GM19324 (cell line): ENCODE measurements around the gene NSDHL.
"Not testable (repeated sequence)": the region's sequence is repeated elsewhere in the genome, so short reads cannot be mapped to it uniquely, and the experiment has no call there.

ENCODE experiments used
- ATAC-seq: cut with Tn5 transposase; IDR thresholded peaks from one replicate; pipeline ENCODE4 v1.9.1; 2021; ENCODE audit warnings: mild to moderate bottlenecking, moderate library complexity; ENCODE audit not compliant: unreplicated experiment, low FRiP score

The NSDHL gene

GRCh38 chrX:152830312-152831305, at the start of gene NSDHL, which contains the start of gene CETN2:
Gene NSDHL, plus strand, starts transcription at chrX:152831063. Its CDS starts 15,262 bp downstream, at chrX:152846325.
Gene CETN2, minus strand, starts transcription at chrX:152830757. Its CDS starts 47 bp downstream, at chrX:152830710.
- peak; percentile 99 for ATAC-seq

- not testable (repeated sequence) for ATAC-seq
Measured at GRCh38 chrX:152787062-152787461, 43.8 kb upstream of the NSDHL start.

GRCh38 chrX:152798945-152799344, 31.9 kb upstream of the NSDHL start:
- ATAC-seq = no peak

- no peak for ATAC-seq
Measured at GRCh38 chrX:152806035-152806434, 24.8 kb upstream of the NSDHL start.

GRCh38 chrX:152810403-152810802, 20.5 kb upstream of the NSDHL start:
- no peak for ATAC-seq

GRCh38 chrX:152813206-152813605, 17.7 kb upstream of the NSDHL start:
- no peak for ATAC-seq

GRCh38 chrX:152814048-152814447, 16.8 kb upstream of the NSDHL start:
- ATAC-seq = no peak

GRCh38 chrX:152817078-152817764, 13.6 kb upstream of the NSDHL start:
- no peak for ATAC-seq

GRCh38 chrX:152818356-152818755, 12.5 kb upstream of the NSDHL start:
- no peak for ATAC-seq

- no peak for ATAC-seq
Measured at GRCh38 chrX:152819266-152819665, 11.6 kb upstream of the NSDHL start.

GRCh38 chrX:152819732-152820131, 11.1 kb upstream of the NSDHL start:
- no peak for ATAC-seq

- no peak for ATAC-seq
Measured at GRCh38 chrX:152821145-152821765, 9.6 kb upstream of the NSDHL start.

GRCh38 chrX:152822383-152823086, 8.3 kb upstream of the NSDHL start:
- ATAC-seq = no peak

GRCh38 chrX:152823657-152824056, 7.2 kb upstream of the NSDHL start:
- no peak for ATAC-seq

GRCh38 chrX:152824841-152825374, 6.0 kb upstream of the NSDHL start:
- ATAC-seq = no peak

GRCh38 chrX:152831391-152831790, 528 bp downstream of the NSDHL start:
- no peak for ATAC-seq

GRCh38 chrX:152832520-152832919, 1.7 kb downstream of the NSDHL start:
- ATAC-seq = no peak

GRCh38 chrX:152833378-152833777, 2.5 kb downstream of the NSDHL start:
- ATAC-seq = no peak

- ATAC-seq = not testable (repeated sequence)
Measured at GRCh38 chrX:152835470-152835869, 4.6 kb downstream of the NSDHL start.

- ATAC-seq = no peak
Measured at GRCh38 chrX:152842772-152843338, 12.0 kb downstream of the NSDHL start.
